GM12878 (cell line): ENCODE measurements around the gene DEFB119. TPM values are rescaled to one million over a fixed set of nuclear protein-coding genes. Genes with fewer than 3 reads are reported as not detected.

Experiments
- ATAC-seq: fragments of 200-7000 bp; cut with Tn5 transposase; 3 replicates; pipeline ENCODE4 v1.9.1; 2020; ENCODE audit warnings: mild to moderate bottlenecking, moderate library complexity
- BruUV-seq: library from RNA; stranded (reverse); fragments of 400-500 nt; replicated peaks from 2 replicates; lab custom pipeline; 2021; lab: Mats Ljungman, UMichigan
- CTCF ChIA-PET: fragments of 300-600 bp; sonication (Branson Sonifier 250); formaldehyde crosslinking; extraction: SDS; loops from one replicate; lab custom pipeline; 2021; ENCODE audit warnings: inconsistent platforms; lab: Yijun Ruan, JAX
- POLR2A ChIA-PET: fragments of 350-600 bp; formaldehyde crosslinking; extraction: SDS; loops from one replicate; lab custom pipeline; 2021; ENCODE audit warnings: inconsistent platforms; lab: Charles Lee
- RAD21 ChIA-PET: fragments of 300-600 bp; sonication (Branson Sonifier 250); formaldehyde crosslinking; loops from one replicate; lab custom pipeline; 2023; ENCODE audit warnings: antibody characterized with exemption; ENCODE audit not compliant: unreplicated experiment; lab: Charles Lee
- SMC1A ChIA-PET: fragments of 300-600 bp; sonication (Branson Sonifier 250); formaldehyde crosslinking; loops from one replicate; lab custom pipeline; 2023; ENCODE audit not compliant: unreplicated experiment, uncharacterized antibody; lab: Charles Lee
- DNase-seq: peaks from one replicate; pipeline ENCODE4 v3.0.0-alpha.2; 2011; ENCODE audit warnings: low read depth, low spot score
- FAIRE-seq: peaks from 3 replicates; lab custom pipeline; 2011; peaks lifted over from hg19 to GRCh38; lab: Jason Lieb, UNC
- H2AFZ ChIP-seq: 2 replicates; pipeline ENCODE4 v1.6.0; 2011; ENCODE audit warnings: low read depth, low read length, control low read depth; ENCODE audit not compliant: control insufficient read depth
- H3K27ac ChIP-seq: 2 replicates; pipeline ENCODE4 v1.5.1; 2011; ENCODE audit warnings: control low read depth; ENCODE audit not compliant: control insufficient read depth, insufficient read depth
- H3K27me3 ChIP-seq, 2 experiments: replicated peaks in 1 of 2; 2 replicates each; pipeline versions ENCODE4 v1.6.0 to v1.6.1; 2011; ENCODE audit warnings: low read length in 1 of 2; ENCODE audit not compliant: control insufficient read depth in 2 of 2, insufficient read depth in 2 of 2
- H3K36me3 ChIP-seq, 2 experiments: 2 replicates each; pipeline ENCODE4 v1.5.1; 2011; ENCODE audit warnings: low read length in 1 of 2; ENCODE audit not compliant: control insufficient read depth in 2 of 2, insufficient read depth in 2 of 2
- H3K4me1 ChIP-seq: 2 replicates; pipeline ENCODE4 v1.6.1; 2011; ENCODE audit warnings: mild to moderate bottlenecking, low read length, moderate library complexity, mixed read lengths; ENCODE audit not compliant: control insufficient read depth, insufficient read depth
- H3K4me2 ChIP-seq: 2 replicates; pipeline ENCODE4 v1.6.0; 2011; ENCODE audit warnings: control low read depth; ENCODE audit not compliant: control insufficient read depth, insufficient read depth
- H3K4me3 ChIP-seq: fragments of 200-600 bp; sonication (generic); 2 replicates; pipeline ENCODE4 v1.5.1; 2016
- H3K79me2 ChIP-seq: 2 replicates; pipeline ENCODE4 v1.6.0; 2011; ENCODE audit warnings: low read length; ENCODE audit not compliant: control insufficient read depth, insufficient read depth
- H3K9ac ChIP-seq: 2 replicates; pipeline ENCODE4 v1.8.0; 2011; ENCODE audit warnings: low read length, control low read depth, mixed read lengths; ENCODE audit not compliant: control insufficient read depth, insufficient read depth
- H3K9me3 ChIP-seq: replicated peaks from 3 replicates; pipeline ENCODE4 v1.5.1; 2011; ENCODE audit warnings: mild to moderate bottlenecking, low read length; ENCODE audit not compliant: control insufficient read depth, insufficient read depth
- H4K20me1 ChIP-seq: 2 replicates; pipeline ENCODE4 v1.6.0; 2011; ENCODE audit not compliant: control insufficient read depth, insufficient read depth
- BCL11A ChIP-seq: IDR thresholded peaks from 2 replicates; pipeline ENCODE4 v1.6.1; 2011; ENCODE audit warnings: low read depth, low read length
- HCFC1 ChIP-seq: fragments of 150-350 bp; IDR thresholded peaks from 2 replicates; pipeline ENCODE4 v1.6.1; 2014; ENCODE audit warnings: low read length
- IKZF1 ChIP-seq: fragments of 450-650 bp; conservative IDR thresholded peaks from 2 replicates; pipeline ENCODE4 v1.6.1; 2017; ENCODE audit warnings: antibody characterized with exemption, mild to moderate bottlenecking
- LARP7 ChIP-seq: fragments of 450-650 bp; IDR thresholded peaks from 2 replicates; pipeline ENCODE4 v1.6.1; 2017; ENCODE audit warnings: mild to moderate bottlenecking
- ZNF24 ChIP-seq: fragments of 450-650 bp; IDR thresholded peaks from 2 replicates; pipeline ENCODE4 v1.6.1; 2017; ENCODE audit warnings: antibody characterized with exemption, mild to moderate bottlenecking
- ZZZ3 ChIP-seq: IDR thresholded peaks from 2 replicates; pipeline ENCODE4 v1.6.1; 2011; ENCODE audit warnings: low read depth; ENCODE audit not compliant: control insufficient read depth, insufficient read length
- WGBS: methylation state at CpG from one replicate; pipeline ENCODE4 v1.1.6; 2016; ENCODE audit warnings: low lambda C conversion rate; ENCODE audit not compliant: insufficient replicate concordance, insufficient coverage; ENCODE audit errors: missing lambda C conversion rate; 5-methylcytosine and 5-hydroxymethylcytosine counted together
- in situ Hi-C: fragments of 300-500 bp; cut with MboI; formaldehyde crosslinking; loops from 9 replicates; pipeline ENCODE4 v1.14.3; 2018; ENCODE audit warnings: mixed read lengths
- intact Hi-C: fragments of 100-400 bp; cut with micrococcal nuclease; formaldehyde crosslinking; loops from one replicate; pipeline ENCODE4 v1.14.2; 2022; ENCODE audit not compliant: unreplicated experiment
- polyA plus RNA-seq, 11 experiments: library from polyadenylated mRNA; depleted of rRNA in 4 of 11; unstranded in 6 of 11; stranded (reverse) in 5 of 11; fragments of >200 nt; fragmentation: Nextera tagmentation in 4 of 11; fragmentation: Illumina TruSeq in 1 of 11; extraction: Ambion mirVana in 4 of 11; extraction: Trizol in 1 of 11; gene quantifications; 1 replicate in 1 of 11; 2 replicates in 10 of 11; pipeline versions ENCODE4 v1.2.1 to v1.2.3, GENCODE V29; 2011 to 2016; ENCODE audit warnings: inconsistent platforms in 2 of 11, missing spikeins in 2 of 11, low read depth in 1 of 11
- total RNA-seq, 4 experiments: library from RNA; depleted of rRNA in 3 of 4; stranded (reverse); fragments of >200 nt in 3 of 4; fragmentation: Illumina TruSeq in 1 of 4; extraction: Trizol in 1 of 4; gene quantifications; 2 replicates each; pipeline versions ENCODE4 v1.2.1 to v1.2.3, GENCODE V29; 2013 to 2021
- TF ChIP-seq, protein P1 (sequence below): IDR thresholded peaks from 2 replicates; pipeline ENCODE4 v1.6.1; 2012; ENCODE audit warnings: low read depth, low read length, improper control_type of control experiment
- TF ChIP-seq, protein P2 (sequence below): IDR thresholded peaks from 2 replicates; pipeline ENCODE4 v1.6.1; 2012; ENCODE audit warnings: low read length, inconsistent platforms
- TF ChIP-seq, protein P3 (sequence below): fragments of 450-650 bp; IDR thresholded peaks from 2 replicates; pipeline ENCODE4 v1.6.1; 2014; ENCODE audit warnings: mild to moderate bottlenecking
- TF ChIP-seq, protein P4 (sequence below): IDR thresholded peaks from 2 replicates; pipeline ENCODE4 v1.6.1; 2012; ENCODE audit warnings: improper control_type of control experiment, low read depth, low read length; ENCODE audit not compliant: insufficient replicate concordance
- TF ChIP-seq, protein P5 (sequence below): fragments of 450-650 bp; IDR thresholded peaks from 2 replicates; pipeline ENCODE4 v1.6.1; 2018; ENCODE audit warnings: mild to moderate bottlenecking, low read depth, moderate library complexity; ENCODE audit not compliant: partially characterized antibody
- TF ChIP-seq, protein P6 (sequence below): IDR thresholded peaks from 2 replicates; pipeline ENCODE4 v1.6.1; 2012; ENCODE audit warnings: low read depth, low read length, improper control_type of control experiment

DEFB119 gene
- total and polyA plus RNA-seq, 10 of the 15 experiments (the other 5 are each of a cell fraction or from before 2014, with no cell fraction given): not detected

DNA sequence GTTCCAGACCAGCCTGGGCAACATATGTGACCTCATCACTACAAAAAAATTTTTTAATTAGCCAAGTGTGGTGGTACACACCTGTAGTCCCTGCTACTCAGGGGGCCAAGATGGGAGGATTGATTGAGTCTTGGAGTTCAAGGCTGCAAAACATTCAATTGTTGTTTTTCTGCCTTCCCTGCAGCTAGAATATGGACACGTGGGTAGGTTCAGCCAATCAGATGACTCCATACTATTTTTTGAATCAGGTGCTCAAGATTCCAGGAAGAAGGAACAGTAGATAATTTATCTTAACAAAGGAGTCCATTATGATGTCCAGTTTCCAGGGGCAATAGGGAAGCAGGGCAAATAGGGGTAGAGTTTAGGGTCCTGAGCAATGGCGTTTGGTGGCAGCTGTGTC, 2.4 kb upstream of the DEFB119 start:
- RAD21 ChIA-PET: no interaction called here
- SMC1A ChIA-PET: no interaction called here
- no peak for ATAC-seq
- Histone ChIP-seq H3K36me3 (no peaks in the 10 kb centered on the region), H3K27me3 (no peaks in the 10 kb centered on the region), H4K20me1 (no peaks in the 10 kb centered on the region), H3K79me2 (no peaks in the 10 kb centered on the region), H3K4me1 (no peaks in the 10 kb centered on the region), H2AFZ (no peak overlapping the region), H3K4me2 (no peak overlapping the region), H3K27ac (no peak overlapping the region), H3K9me3 (no peaks in the 10 kb centered on the region), H3K4me3 (no peak overlapping the region), H3K9ac (no peak overlapping the region)
- POLR2A ChIA-PET: no interaction called here
- CTCF ChIA-PET: no interaction called here
- intact Hi-C loops (no loop called here), in situ Hi-C loops (no loop called here)
- FAIRE-seq: no peak
- DNase-seq: no peak
- WGBS: 30% methylated on average over 2 of the region's 2 CpGs
- BruUV-seq: no TSS peak
- TF ChIP-seq, protein P1, sequence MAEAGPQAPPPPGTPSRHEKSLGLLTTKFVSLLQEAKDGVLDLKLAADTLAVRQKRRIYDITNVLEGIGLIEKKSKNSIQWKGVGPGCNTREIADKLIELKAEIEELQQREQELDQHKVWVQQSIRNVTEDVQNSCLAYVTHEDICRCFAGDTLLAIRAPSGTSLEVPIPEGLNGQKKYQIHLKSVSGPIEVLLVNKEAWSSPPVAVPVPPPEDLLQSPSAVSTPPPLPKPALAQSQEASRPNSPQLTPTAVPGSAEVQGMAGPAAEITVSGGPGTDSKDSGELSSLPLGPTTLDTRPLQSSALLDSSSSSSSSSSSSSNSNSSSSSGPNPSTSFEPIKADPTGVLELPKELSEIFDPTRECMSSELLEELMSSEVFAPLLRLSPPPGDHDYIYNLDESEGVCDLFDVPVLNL: no peak
- TF ChIP-seq, protein P2, sequence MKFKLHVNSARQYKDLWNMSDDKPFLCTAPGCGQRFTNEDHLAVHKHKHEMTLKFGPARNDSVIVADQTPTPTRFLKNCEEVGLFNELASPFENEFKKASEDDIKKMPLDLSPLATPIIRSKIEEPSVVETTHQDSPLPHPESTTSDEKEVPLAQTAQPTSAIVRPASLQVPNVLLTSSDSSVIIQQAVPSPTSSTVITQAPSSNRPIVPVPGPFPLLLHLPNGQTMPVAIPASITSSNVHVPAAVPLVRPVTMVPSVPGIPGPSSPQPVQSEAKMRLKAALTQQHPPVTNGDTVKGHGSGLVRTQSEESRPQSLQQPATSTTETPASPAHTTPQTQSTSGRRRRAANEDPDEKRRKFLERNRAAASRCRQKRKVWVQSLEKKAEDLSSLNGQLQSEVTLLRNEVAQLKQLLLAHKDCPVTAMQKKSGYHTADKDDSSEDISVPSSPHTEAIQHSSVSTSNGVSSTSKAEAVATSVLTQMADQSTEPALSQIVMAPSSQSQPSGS: no peak
- no peak for TF ChIP-seq ZNF24
- TF ChIP-seq, protein P3, sequence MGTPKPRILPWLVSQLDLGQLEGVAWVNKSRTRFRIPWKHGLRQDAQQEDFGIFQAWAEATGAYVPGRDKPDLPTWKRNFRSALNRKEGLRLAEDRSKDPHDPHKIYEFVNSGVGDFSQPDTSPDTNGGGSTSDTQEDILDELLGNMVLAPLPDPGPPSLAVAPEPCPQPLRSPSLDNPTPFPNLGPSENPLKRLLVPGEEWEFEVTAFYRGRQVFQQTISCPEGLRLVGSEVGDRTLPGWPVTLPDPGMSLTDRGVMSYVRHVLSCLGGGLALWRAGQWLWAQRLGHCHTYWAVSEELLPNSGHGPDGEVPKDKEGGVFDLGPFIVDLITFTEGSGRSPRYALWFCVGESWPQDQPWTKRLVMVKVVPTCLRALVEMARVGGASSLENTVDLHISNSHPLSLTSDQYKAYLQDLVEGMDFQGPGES: no peak
- TF ChIP-seq, protein P4, sequence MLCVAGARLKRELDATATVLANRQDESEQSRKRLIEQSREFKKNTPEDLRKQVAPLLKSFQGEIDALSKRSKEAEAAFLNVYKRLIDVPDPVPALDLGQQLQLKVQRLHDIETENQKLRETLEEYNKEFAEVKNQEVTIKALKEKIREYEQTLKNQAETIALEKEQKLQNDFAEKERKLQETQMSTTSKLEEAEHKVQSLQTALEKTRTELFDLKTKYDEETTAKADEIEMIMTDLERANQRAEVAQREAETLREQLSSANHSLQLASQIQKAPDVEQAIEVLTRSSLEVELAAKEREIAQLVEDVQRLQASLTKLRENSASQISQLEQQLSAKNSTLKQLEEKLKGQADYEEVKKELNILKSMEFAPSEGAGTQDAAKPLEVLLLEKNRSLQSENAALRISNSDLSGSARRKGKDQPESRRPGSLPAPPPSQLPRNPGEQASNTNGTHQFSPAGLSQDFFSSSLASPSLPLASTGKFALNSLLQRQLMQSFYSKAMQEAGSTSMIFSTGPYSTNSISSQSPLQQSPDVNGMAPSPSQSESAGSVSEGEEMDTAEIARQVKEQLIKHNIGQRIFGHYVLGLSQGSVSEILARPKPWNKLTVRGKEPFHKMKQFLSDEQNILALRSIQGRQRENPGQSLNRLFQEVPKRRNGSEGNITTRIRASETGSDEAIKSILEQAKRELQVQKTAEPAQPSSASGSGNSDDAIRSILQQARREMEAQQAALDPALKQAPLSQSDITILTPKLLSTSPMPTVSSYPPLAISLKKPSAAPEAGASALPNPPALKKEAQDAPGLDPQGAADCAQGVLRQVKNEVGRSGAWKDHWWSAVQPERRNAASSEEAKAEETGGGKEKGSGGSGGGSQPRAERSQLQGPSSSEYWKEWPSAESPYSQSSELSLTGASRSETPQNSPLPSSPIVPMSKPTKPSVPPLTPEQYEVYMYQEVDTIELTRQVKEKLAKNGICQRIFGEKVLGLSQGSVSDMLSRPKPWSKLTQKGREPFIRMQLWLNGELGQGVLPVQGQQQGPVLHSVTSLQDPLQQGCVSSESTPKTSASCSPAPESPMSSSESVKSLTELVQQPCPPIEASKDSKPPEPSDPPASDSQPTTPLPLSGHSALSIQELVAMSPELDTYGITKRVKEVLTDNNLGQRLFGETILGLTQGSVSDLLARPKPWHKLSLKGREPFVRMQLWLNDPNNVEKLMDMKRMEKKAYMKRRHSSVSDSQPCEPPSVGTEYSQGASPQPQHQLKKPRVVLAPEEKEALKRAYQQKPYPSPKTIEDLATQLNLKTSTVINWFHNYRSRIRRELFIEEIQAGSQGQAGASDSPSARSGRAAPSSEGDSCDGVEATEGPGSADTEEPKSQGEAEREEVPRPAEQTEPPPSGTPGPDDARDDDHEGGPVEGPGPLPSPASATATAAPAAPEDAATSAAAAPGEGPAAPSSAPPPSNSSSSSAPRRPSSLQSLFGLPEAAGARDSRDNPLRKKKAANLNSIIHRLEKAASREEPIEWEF: no peak
- no peak for TF ChIP-seq ZZZ3
- TF ChIP-seq, protein P5, sequence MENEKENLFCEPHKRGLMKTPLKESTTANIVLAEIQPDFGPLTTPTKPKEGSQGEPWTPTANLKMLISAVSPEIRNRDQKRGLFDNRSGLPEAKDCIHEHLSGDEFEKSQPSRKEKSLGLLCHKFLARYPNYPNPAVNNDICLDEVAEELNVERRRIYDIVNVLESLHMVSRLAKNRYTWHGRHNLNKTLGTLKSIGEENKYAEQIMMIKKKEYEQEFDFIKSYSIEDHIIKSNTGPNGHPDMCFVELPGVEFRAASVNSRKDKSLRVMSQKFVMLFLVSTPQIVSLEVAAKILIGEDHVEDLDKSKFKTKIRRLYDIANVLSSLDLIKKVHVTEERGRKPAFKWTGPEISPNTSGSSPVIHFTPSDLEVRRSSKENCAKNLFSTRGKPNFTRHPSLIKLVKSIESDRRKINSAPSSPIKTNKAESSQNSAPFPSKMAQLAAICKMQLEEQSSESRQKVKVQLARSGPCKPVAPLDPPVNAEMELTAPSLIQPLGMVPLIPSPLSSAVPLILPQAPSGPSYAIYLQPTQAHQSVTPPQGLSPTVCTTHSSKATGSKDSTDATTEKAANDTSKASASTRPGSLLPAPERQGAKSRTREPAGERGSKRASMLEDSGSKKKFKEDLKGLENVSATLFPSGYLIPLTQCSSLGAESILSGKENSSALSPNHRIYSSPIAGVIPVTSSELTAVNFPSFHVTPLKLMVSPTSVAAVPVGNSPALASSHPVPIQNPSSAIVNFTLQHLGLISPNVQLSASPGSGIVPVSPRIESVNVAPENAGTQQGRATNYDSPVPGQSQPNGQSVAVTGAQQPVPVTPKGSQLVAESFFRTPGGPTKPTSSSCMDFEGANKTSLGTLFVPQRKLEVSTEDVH: no peak
- TF ChIP-seq, protein P6, sequence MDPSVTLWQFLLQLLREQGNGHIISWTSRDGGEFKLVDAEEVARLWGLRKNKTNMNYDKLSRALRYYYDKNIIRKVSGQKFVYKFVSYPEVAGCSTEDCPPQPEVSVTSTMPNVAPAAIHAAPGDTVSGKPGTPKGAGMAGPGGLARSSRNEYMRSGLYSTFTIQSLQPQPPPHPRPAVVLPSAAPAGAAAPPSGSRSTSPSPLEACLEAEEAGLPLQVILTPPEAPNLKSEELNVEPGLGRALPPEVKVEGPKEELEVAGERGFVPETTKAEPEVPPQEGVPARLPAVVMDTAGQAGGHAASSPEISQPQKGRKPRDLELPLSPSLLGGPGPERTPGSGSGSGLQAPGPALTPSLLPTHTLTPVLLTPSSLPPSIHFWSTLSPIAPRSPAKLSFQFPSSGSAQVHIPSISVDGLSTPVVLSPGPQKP: no peak
- no peak for TF ChIP-seq IKZF1
- no peak for TF ChIP-seq HCFC1
- TF ChIP-seq LARP7: no peak
- TF ChIP-seq BCL11A: no peak
